Measurements from ENCODE around the gene MTF1.
"Not testable (repeated sequence)": the region's sequence is repeated elsewhere in the genome, so short reads cannot be mapped to it uniquely, and the experiment has no call there.

Gene MTF1

DNA sequence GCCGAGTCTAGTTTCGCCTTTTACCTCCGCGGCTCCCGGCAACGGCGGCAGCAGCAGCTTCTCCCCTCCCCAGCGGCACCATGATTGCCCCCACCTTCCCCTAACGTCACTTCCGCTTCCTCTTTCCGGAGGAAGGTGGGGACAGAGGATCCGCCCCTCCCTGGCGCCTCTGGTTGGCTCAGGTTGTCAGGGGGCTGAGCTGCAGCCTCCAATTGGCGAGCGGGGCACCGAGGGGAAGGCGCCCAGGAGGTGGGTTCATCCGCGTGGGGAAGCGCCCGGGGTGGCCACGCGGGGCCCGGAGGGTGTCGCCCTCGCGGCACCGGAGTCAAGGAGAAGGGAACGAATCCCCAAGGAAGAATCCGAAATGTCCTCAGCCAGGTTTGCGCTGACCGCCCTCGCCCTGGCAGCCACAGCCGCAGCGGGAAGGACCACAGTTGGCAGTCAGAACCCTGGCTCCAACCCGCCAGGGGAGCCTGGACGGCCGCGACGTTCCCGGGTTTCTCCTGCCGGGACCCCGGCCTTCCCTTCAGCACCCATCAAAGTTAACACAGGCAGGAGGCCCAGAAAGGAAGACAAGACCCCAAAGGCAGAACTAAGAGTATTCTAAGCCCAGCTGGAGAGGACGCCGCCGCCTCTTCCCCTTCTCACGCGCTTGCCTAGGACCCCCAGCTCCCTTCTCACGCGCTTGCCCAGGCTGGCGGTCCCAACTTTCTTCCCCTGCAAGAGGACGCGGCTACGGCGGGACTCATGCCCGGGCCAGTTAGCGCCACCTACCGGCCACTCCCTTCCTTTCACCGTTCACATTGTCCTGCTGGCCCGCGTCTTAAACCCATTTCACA, at the start of gene MTF1:
MTF1 (minus strand) TSS at position 86 of the 839 bp plus-strand sequence. CDS start 1,934 bp downstream, outside the sequence.
- DNase-seq = peak; percentile 97

DNA sequence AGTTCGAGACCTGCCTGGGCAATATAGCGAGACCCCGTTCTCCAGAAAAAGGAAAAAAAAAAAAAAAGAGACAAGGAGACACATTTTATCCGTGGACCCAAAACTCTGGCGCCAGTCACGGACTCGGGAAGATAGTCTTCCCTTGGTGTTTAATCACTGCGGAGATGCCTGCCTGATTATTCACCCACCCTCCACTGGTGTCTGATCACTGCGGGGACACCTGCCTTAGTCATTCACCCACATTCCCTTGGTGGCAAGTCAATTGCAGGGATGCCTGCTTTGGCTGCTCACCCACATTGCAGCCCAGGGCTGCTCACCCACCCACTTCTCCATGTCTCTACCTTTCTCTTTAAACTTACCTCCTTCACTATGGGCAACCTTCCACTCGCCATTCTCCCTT, 49.1 kb upstream of the MTF1 start:
- not testable (repeated sequence) for DNase-seq

- not testable (repeated sequence) for DNase-seq
These were observed 48.2 kb upstream of the MTF1 start for GRCh38 chr1:37907416-37908125.

DNA sequence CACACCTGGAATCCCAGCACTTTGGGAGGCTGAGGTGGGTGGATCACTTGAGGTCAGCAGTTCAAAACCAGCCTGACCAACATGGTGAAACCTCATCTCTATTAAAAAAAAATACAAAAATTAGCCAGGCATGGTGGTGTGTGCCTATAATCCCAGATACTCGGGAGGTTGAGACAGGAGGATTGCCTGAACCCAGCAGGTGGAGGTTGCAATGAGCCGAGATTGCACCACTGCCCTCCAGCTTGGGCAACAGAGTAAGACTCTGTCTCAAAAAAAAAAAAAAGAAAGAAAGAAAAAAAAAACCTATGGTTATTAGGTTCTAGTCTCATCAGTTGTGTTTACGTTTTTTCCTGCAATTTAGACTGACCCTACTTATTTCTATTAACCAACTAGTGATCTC, 47.2 kb upstream of the MTF1 start:
- not testable (repeated sequence) for DNase-seq

GRCh38 chr1:37905727-37906126, 46.3 kb upstream of the MTF1 start:
- no peak for DNase-seq

- not testable (repeated sequence) for DNase-seq
These were observed 44.5 kb upstream of the MTF1 start for GRCh38 chr1:37903921-37904320.

DNA sequence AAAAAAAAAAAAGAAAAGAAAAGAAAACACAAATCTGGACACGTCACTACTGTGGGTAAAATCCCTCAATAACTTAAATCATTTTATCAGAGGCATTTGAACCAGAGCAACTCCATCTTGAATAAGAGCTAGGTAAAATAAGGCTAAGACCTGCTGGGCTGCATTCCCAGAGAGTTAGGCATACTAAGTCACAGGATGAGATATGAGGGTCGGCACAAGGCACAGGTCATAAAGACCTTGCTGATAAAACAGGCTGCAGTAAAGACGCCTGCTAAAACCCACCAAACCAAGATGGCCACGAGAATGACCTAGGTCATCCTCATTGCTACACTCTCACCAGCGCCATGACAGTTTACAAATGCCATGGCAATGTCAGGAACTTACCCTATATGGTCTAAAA, 43.6 kb upstream of the MTF1 start:
- no peak for DNase-seq

DNA sequence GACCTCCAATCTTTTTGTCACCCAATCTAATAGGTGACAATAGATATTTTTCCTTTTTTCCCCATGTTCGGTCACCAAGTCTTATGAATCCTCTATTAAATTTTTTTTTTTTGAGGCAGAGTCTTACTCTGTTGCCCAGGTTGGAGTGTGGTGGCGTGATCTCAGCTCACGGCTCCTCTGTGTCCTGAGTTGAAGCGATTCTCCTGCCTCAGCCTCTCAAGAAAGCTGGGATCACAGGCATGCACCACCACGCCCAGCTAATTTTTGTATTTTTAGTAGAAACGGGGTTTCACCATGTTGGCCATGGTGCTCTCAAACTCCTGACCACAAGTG, 42.5 kb upstream of the MTF1 start:
- DNase-seq = no peak

DNA sequence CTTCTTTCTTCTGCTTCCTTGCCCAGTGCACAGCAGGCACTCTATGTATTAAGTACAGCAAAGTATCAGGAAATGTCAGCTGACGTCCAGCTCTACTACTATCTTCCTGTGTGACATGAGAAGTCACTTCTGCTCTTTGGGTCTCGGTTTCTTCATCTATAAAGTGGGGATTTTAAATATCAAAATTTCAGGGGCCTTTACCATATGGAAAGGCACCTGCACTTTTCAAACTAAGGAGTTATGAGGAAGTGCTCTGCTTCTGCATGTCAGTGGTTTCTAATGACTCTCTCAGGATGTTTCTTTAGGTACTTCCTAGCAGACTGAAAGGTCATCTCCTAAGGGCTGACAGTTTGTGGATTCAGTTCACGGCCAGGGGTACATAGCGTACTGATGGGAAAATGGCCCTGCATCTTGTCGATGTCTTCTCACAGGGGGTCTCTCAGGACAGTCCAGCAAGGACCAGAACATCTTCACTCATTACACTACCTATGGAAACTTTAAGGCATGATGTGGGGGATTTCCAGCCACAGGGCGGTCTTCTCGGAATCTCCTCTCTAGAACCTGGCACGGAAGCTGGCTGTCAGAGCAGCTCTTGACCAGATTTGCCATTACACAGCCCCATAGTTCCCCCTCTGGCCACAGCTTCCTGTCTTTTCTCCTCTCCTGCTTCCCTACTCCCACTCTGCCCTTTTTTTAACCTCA, 42.0 kb upstream of the MTF1 start:
- DNase-seq = no peak

GRCh38 chr1:37897563-37897962, 38.2 kb upstream of the MTF1 start:
- not testable (repeated sequence) for DNase-seq

GRCh38 chr1:37893673-37894072, 34.3 kb upstream of the MTF1 start:
- DNase-seq = no peak

- DNase-seq = no peak
These were observed 33.0 kb upstream of the MTF1 start for GRCh38 chr1:37892151-37893047.

DNA sequence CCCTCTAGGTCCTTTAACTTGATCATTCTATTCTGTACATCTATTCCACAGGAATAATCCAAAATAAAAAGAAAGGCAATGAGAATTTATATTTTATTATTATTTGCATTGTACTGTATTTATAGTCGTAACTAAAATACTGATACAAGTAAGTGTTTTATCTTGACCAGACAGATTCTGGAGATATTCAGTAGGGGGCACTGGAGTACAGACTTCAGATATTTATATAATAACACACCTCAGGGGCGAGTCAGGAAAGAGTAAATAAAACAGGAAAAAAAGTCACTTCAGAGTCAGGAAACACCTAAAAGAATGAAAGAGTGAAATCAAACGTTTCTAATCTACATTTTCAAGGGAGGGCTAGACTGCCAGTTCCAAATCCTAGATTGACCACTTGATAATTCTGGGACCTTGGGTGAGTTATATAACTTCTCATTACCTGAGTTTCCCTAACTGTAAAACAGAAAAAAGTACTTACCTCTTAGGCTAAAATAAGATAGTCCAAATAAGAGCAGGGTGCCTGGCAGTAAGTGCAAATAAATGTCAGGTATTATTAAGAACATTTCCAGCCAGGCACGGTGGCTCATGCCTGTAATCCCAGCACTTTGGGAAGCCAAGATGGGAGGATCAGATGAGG, 31.1 kb upstream of the MTF1 start:
- no peak for DNase-seq

GRCh38 chr1:37888022-37888700, 28.8 kb upstream of the MTF1 start:
- no peak for DNase-seq

DNA sequence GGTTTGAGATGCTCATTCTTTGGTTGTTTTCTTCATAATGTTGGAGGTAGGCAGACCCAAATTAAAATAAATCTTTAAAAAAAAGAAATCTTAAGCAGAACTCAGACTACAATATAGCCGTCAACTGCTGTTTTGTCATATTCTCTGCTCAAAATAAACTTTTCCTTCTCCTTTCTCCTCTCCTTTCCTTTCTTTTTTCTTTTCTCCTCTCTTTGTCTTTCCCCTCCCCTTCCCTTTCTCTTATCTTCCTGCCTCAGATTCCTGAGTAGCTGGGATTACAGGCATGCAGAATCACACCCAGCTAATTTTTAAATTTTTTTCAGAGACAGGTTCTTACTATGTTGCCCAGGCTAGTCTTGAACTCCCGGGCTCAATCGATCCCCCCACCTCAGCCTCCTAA, 24.8 kb upstream of the MTF1 start:
- no peak for DNase-seq

GRCh38 chr1:37883671-37884070, 24.3 kb upstream of the MTF1 start:
- DNase-seq = no peak

DNA sequence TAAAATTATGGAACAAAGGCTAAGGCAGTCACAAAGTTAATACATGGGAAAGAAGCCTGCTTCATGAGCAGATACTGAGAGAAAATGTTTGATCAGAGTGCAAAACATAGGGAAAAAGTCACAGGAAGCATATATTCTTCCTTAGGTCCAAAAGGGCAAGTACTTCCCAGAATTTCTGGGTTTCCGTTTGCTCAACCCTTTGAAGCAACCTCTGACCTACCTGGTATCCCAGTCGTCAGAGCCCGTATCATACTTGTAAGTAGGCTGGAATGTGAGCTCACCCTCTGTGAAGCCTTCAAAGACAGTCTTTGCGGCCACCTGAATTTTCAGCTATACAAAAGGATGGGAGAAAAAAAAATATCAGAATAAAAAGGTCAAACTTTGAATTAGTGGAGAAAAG, 20.5 kb upstream of the MTF1 start:
- DNase-seq = no peak

DNA sequence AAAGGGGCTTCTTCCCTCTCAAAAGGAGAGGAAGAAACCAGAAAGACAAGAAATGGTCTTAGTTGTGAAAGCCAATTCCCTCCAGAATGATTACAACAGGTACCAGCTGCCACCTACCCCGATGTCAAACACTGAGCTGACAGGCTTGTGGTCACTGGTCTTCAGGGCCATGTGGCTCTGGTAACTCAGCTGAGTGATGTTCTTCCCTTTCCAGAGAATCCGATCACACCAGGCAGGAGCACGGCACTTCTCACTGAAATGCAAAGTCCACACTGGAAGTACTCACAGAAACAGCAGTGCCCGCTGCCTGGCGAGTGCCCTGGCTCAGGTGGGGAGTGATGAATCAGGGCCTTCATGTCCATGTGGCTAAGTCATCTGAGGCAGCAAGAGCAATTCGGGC, 18.7 kb upstream of the MTF1 start:
- no peak for DNase-seq

- no peak for DNase-seq
These were observed 16.4 kb upstream of the MTF1 start for GRCh38 chr1:37875833-37876232.

GRCh38 chr1:37872692-37873091, 13.3 kb upstream of the MTF1 start:
- no peak for DNase-seq

DNA sequence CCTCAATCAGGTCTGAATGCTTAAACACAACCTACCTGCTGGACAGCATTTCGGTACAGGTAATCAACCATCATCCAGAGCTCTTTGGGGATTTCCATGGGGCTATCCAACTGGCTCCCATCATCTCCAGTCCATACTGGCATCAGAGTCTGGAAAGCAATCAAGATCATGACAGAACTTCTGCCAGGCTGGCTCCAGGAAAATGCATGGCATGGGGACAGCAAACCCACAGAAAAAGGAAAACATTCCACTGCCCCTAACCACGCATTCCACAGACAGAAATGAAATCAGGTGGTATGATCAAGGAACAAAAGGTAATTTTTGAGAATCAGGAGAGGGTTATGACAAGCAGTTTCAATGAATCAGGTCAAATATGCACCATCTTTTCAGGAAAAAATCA, 9.1 kb upstream of the MTF1 start:
- DNase-seq = no peak

GRCh38 chr1:37867784-37868183, 8.4 kb upstream of the MTF1 start:
- no peak for DNase-seq
